ENCODE measurements around the gene TMEM217.

DNA sequence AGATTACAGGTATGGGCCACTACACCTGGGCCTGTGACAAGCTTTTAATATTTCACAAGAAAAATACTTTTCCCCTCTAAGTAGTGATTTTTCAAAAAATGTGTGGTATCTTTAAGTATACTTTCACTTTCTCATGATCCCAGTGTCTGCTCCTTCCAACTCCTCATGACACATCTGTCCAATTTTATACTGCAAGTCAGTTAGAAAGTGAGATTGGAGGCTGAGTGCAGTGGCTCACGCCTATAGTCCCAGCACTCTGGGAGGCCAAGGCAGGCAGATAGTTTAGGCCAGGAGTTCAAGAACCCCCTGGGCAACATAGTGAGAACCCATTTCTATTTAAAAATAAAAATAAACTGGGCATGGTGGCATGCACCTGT, 67.8 kb downstream of the TMEM217 start:
- TF ChIP-seq POLR2AphosphoS5 (IDR thresholded peaks at IDR 0.05; ENCODE audit: low read depth, low read length) (no peak), TAF1 (IDR thresholded peaks at IDR 0.05; ENCODE audit: borderline replicate concordance, insufficient read depth, low read length) (no peak), SIN3A (IDR thresholded peaks at IDR 0.05; ENCODE audit: borderline replicate concordance, insufficient read depth, low read length) (no peak), REST (IDR thresholded peaks at IDR 0.05; ENCODE audit: insufficient read depth in 1 of 2, low read depth in 2 of 2, low read length in 2 of 2) (no peak), FOXP2 (optimal IDR thresholded peaks at IDR 0.05; ENCODE audit: borderline replicate concordance, extremely low read depth, extremely low read length, insufficient read depth) (no peak)
